ENCODE data around the gene COL23A1. TPM values are rescaled to one million over a fixed set of nuclear protein-coding genes. Genes with fewer than 3 reads are reported as not detected.

COL23A1 gene
- total RNA-seq, 1 donor from 2014 or later = 2.0 TPM

DNA sequence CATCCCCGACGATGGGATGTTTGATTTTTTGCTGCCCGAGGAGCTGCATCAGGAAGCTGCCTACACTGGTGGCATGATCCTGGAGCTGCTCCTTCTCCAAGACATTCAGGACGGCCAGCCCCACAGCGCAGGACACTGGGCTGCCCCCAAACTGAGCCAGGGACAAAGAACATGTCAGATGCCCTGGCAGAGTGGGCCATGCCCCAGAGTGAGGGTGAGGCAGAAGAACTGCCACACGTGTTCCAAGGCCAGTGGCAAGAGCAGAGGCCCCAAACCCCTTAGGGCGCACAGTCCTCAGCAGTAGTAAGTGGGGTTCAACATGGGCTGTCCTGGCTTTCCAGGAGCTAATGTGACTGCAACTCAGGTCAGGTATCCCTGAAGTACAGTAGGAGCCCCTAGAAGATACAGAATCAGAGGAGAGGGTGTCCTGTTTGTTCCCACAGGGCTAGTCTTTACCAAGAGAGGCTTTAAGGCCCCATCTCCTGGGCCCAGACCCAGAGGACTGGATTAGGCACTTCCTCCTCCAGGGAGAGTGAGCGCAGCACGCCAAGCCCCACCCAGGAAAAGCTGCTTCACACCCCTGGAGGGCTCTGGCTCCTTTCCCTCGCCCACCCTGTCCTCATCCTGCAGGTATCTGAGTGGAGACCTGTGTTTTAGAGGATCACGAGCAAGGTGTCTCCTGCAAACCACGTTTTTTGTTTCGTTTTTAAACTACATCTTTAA lies 374.8 kb downstream of the COL23A1 start:
- ATAC-seq = peak; percentile 23
- no peaks in the 10 kb centered on the region for H3K4me1 ChIP-seq
- no peaks in the 10 kb centered on the region for H3K9me3 ChIP-seq
- H3K4me3 ChIP-seq = no peak overlapping the region
- H3K36me3 ChIP-seq = peaks cover 91% of the 10 kb centered on the region
- H3K27ac ChIP-seq = no peak overlapping the region
- no peaks in the 10 kb centered on the region for H3K27me3 ChIP-seq
- TF ChIP-seq, protein P1, sequence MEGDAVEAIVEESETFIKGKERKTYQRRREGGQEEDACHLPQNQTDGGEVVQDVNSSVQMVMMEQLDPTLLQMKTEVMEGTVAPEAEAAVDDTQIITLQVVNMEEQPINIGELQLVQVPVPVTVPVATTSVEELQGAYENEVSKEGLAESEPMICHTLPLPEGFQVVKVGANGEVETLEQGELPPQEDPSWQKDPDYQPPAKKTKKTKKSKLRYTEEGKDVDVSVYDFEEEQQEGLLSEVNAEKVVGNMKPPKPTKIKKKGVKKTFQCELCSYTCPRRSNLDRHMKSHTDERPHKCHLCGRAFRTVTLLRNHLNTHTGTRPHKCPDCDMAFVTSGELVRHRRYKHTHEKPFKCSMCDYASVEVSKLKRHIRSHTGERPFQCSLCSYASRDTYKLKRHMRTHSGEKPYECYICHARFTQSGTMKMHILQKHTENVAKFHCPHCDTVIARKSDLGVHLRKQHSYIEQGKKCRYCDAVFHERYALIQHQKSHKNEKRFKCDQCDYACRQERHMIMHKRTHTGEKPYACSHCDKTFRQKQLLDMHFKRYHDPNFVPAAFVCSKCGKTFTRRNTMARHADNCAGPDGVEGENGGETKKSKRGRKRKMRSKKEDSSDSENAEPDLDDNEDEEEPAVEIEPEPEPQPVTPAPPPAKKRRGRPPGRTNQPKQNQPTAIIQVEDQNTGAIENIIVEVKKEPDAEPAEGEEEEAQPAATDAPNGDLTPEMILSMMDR (IDR thresholded peaks at IDR 0.05) = no peak
- intact Hi-C loops (cut with DNase I) = no loop called here
- DNase-seq = no peak

DNA sequence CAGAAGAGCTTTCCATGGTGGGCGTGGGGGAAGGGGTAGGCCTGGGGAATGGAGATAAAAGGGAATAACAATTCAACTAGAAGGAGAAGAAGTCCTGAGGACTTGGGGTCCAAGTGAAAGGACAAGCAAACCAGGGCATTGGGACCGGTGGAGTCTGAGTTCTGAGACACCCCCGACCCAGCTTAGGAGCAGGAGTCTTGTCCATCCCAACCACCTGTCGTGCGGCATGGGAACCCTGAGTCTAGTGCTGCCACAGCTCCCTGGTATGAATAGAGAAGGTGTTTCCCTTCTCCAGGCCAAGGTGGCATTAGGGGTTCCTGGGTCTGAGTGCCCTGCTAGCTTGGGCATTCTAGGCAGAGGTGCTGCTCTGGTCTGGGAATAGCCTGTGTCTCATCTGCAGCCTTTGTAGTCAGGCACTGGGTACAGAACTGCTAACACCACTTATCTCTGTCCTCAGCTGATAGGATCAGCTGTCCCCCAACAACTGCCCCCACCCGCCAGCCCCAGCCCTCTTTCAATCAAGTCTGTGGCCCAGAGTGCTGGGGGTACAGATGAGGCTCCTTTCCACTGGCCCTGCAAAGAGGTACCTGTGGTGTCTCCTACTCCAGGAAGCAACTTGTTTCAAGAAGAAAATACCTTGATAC lies 375.9 kb downstream of the COL23A1 start:
- H3K27me3 ChIP-seq = no peaks in the 10 kb centered on the region
- intact Hi-C loops (cut with DNase I) = no loop called here
- peaks cover 92% of the 10 kb centered on the region for H3K36me3 ChIP-seq
- TF ChIP-seq, protein P1 (IDR thresholded peaks at IDR 0.05) = no peak
- no peaks in the 10 kb centered on the region for H3K9me3 ChIP-seq
- no peaks in the 10 kb centered on the region for H3K4me1 ChIP-seq
- no peak overlapping the region for H3K4me3 ChIP-seq
- H3K27ac ChIP-seq = no peak overlapping the region
- ATAC-seq = no peak
- no peak for DNase-seq

DNA sequence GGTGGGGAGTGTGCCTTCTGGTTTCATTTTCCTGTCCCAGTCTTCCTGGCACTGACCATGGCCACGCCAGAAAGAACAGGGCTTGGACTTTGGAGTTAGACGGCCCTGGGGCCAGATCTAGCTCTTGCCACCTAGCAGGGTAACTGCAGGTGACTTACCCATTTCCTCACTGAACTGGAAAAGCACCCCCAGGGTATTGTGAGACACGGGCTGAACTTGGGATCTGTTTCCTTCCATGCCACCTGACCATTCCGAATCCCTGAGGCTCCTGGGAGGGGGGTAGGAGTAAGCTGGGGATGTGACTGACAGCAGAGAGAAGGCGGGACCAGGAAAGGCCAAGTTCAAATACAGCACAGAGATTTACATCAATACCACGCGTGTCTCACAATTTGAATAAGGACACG lies 376.4 kb downstream of the COL23A1 start:
- H3K9me3 ChIP-seq = no peaks in the 10 kb centered on the region
- no peaks in the 10 kb centered on the region for H3K4me1 ChIP-seq
- no peak overlapping the region for H3K4me3 ChIP-seq
- DNase-seq (no peak), ATAC-seq (no peak)
- H3K27ac ChIP-seq = no peak overlapping the region
- H3K36me3 ChIP-seq = peaks cover 92% of the 10 kb centered on the region
- H3K27me3 ChIP-seq = no peaks in the 10 kb centered on the region
- TF ChIP-seq, protein P1 (IDR thresholded peaks at IDR 0.05) = no peak
- intact Hi-C loops (cut with DNase I) = no loop called here

DNA sequence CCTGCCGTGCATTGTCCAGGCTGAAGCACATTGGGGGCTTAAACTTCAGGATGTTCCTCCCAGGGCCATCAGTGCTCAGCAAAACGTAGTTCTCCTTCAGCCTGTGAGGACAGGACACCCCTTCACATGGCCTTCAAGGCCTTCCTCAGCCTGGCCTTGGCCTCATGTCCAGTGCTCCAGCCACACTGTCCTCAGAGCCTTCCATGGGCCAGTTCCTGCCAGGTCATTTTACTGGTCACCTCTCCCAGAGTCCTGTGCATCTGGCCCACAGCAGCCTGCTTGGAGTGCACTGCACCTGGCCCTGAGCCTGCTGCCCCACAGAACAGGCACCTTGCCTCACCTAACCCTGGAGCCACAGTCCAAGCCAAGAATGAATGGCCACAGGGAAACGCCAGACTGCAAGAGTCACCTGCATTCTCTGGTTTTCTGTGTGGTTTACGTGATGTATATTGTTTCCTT lies 377.2 kb downstream of the COL23A1 start:
- Histone ChIP-seq H3K4me1 (peaks cover under 1% of the 10 kb centered on the region), H3K27me3 (no peaks in the 10 kb centered on the region), H3K4me3 (no peak overlapping the region), H3K27ac (no peak overlapping the region), H3K36me3 (peaks cover 92% of the 10 kb centered on the region), H3K9me3 (no peaks in the 10 kb centered on the region)
- DNase-seq (no peak), ATAC-seq (no peak)
- TF ChIP-seq, protein P1 (IDR thresholded peaks at IDR 0.05) = no peak
- intact Hi-C loops (cut with DNase I) = no loop called here

DNA sequence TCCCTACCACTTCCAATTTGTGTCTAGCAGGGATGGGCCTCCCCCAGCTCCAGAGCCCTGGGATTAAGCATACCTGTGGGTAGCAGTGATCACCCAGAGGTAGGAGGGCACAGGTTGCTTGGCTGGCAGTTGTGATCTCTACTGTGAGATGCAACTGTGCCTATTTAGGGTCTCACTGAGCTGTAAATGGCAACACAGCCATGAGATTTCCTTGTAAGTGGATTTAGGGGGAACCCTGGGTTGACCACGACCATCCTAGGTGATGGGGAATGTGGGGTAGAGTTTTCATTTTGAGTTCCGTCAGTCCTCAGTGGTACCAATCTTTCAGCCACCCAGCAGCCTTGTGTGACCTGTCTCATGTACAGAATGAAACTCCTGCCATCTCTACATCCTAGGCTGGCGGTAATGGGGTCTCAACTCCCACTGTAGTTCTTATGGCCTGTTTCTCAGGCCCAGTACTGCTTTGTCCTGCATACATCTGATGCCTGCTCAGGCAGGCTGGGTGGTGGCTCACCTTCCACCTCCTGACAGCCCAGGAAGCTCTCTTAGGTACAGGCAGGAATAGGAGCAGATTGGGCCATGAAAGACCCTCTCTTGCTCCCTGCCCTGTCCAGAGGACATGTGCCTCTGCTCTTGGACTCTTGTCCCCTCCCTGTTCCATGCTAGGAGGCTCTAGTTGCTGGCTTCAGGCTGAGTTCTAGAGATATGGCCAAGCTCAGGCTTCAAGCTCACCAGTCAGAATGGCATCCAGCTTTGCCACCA lies 377.8 kb downstream of the COL23A1 start:
- TF ChIP-seq, protein P1 (IDR thresholded peaks at IDR 0.05) = no peak
- Histone ChIP-seq H3K9me3 (no peaks in the 10 kb centered on the region), H3K27me3 (no peaks in the 10 kb centered on the region), H3K4me1 (peaks cover 7% of the 10 kb centered on the region), H3K4me3 (no peak overlapping the region), H3K27ac (no peak overlapping the region), H3K36me3 (peaks cover 98% of the 10 kb centered on the region)
- ATAC-seq (no peak), DNase-seq (no peak)
- intact Hi-C loops (cut with DNase I) = no loop called here
